IMR-90 (cell line): ENCODE results near the gene GOLT1A. TPM values are rescaled to one million over a fixed set of nuclear protein-coding genes. Genes with fewer than 3 reads are reported as not detected.

Source experiments
- ATAC-seq: fragments of 200-7000 bp; cut with Tn5 transposase; 2 replicates; pipeline ENCODE4 v1.9.1; 2020; ENCODE audit warnings: low read depth, mild to moderate bottlenecking, moderate library complexity
- BruUV-seq: library from RNA; stranded (reverse); fragments of 400-500 nt; replicated peaks from 2 replicates; lab custom pipeline; 2021; lab: Mats Ljungman, UMichigan
- CTCF ChIA-PET: fragments of 300-600 bp; formaldehyde crosslinking; extraction: SDS; loops from one replicate; lab custom pipeline; 2021; ENCODE audit warnings: antibody characterized with exemption; lab: Yijun Ruan, JAX
- POLR2A ChIA-PET: fragments of 300-600 bp; sonication (Branson Sonifier 250); formaldehyde crosslinking; loops from one replicate; lab custom pipeline; 2022; ENCODE audit warnings: antibody characterized with exemption; ENCODE audit not compliant: unreplicated experiment; lab: Charles Lee
- DNase-seq: peaks from one replicate; pipeline ENCODE4 v3.0.0; 2013
- H2AFZ ChIP-seq: replicated peaks from 2 replicates; pipeline ENCODE3; 2013; ENCODE audit warnings: low read length, mild to moderate bottlenecking; ENCODE audit not compliant: poor library complexity
- H2AK5ac ChIP-seq: 2 replicates; pipeline ENCODE4 v1.6.1; 2013; ENCODE audit warnings: low read depth, low read length, inconsistent platforms
- H2AK9ac ChIP-seq: replicated peaks from 2 replicates; pipeline ENCODE3; 2013; ENCODE audit warnings: mild to moderate bottlenecking, low read depth, low read length, moderate library complexity; ENCODE audit not compliant: poor library complexity
- H2BK120ac ChIP-seq: 2 replicates; pipeline ENCODE4 v1.6.1; 2013; ENCODE audit warnings: low read depth, low read length, inconsistent platforms
- H2BK15ac ChIP-seq: 3 replicates; pipeline ENCODE4 v1.6.1; 2013; ENCODE audit warnings: low read depth, low read length, inconsistent platforms
- H2BK20ac ChIP-seq: 2 replicates; pipeline ENCODE4 v1.6.1; 2013; ENCODE audit warnings: low read depth, mild to moderate bottlenecking, inconsistent platforms, low read length, moderate library complexity
- H2BK5ac ChIP-seq: 2 replicates; pipeline ENCODE4 v1.6.1; 2013; ENCODE audit warnings: mild to moderate bottlenecking, low read depth, low read length, inconsistent platforms; ENCODE audit not compliant: poor library complexity, severe bottlenecking
- H3K14ac ChIP-seq: replicated peaks from 2 replicates; pipeline ENCODE4 v1.6.1; 2013; ENCODE audit warnings: low read depth, low read length, inconsistent platforms
- H3K18ac ChIP-seq: 2 replicates; pipeline ENCODE4 v1.6.1; 2013; ENCODE audit warnings: low read depth, low read length, control low read depth
- H3K23ac ChIP-seq: 2 replicates; pipeline ENCODE4 v1.6.1; 2013; ENCODE audit warnings: low read depth, low read length, inconsistent platforms
- H3K27ac ChIP-seq: 2 replicates; pipeline ENCODE4 v1.5.1; 2013; ENCODE audit warnings: mild to moderate bottlenecking, control low read depth, low read length; ENCODE audit not compliant: insufficient read depth
- H3K27me3 ChIP-seq: 2 replicates; pipeline ENCODE4 v1.6.1; 2013; ENCODE audit warnings: low read length; ENCODE audit not compliant: control insufficient read depth, insufficient read depth
- H3K36me3 ChIP-seq: 2 replicates; pipeline ENCODE4 v1.6.1; 2013; ENCODE audit warnings: low read length, mixed read lengths; ENCODE audit not compliant: control insufficient read depth, insufficient read depth
- H3K4ac ChIP-seq: 2 replicates; pipeline ENCODE4 v1.6.1; 2013; ENCODE audit warnings: low read depth, low read length, inconsistent platforms
- H3K4me1 ChIP-seq: 2 replicates; pipeline ENCODE4 v1.6.1; 2013; ENCODE audit warnings: low read length, mixed read lengths; ENCODE audit not compliant: control insufficient read depth, insufficient read depth
- H3K4me2 ChIP-seq: 2 replicates; pipeline ENCODE4 v1.6.1; 2013; ENCODE audit warnings: low read depth, mild to moderate bottlenecking, control low read depth, low read length, moderate library complexity
- H3K4me3 ChIP-seq: 2 replicates; pipeline ENCODE4 v1.5.1; 2013; ENCODE audit warnings: low read depth, mild to moderate bottlenecking, control low read depth, low read length, moderate library complexity; ENCODE audit not compliant: insufficient read depth
- H3K56ac ChIP-seq: 2 replicates; pipeline ENCODE4 v1.6.1; 2013; ENCODE audit warnings: low read length, inconsistent platforms; ENCODE audit not compliant: insufficient read depth; ENCODE audit errors: extremely low read depth
- H3K79me1 ChIP-seq, 2 experiments: 2 replicates each; pipeline ENCODE4 v1.6.1; 2013; ENCODE audit warnings: low read length in 2 of 2, inconsistent platforms in 1 of 2, low read depth in 1 of 2
- H3K9ac ChIP-seq: 2 replicates; pipeline ENCODE4 v1.6.1; 2013; ENCODE audit warnings: low read depth, low read length, control low read depth
- H3K9me1 ChIP-seq: 2 replicates; pipeline ENCODE4 v1.6.1; 2013; ENCODE audit warnings: low read length, inconsistent platforms; ENCODE audit not compliant: insufficient read depth
- H3K9me3 ChIP-seq: 2 replicates; pipeline ENCODE4 v1.6.1; 2013; ENCODE audit warnings: low read length; ENCODE audit not compliant: control insufficient read depth, insufficient read depth
- H4K20me1 ChIP-seq: 2 replicates; pipeline ENCODE4 v1.6.1; 2013; ENCODE audit warnings: low read length, inconsistent platforms; ENCODE audit not compliant: insufficient read depth
- H4K5ac ChIP-seq: 2 replicates; pipeline ENCODE4 v1.6.1; 2013; ENCODE audit warnings: mild to moderate bottlenecking, low read depth, low read length, control low read depth
- H4K8ac ChIP-seq, 2 experiments: 2 replicates each; pipeline ENCODE4 v1.6.1; 2013; ENCODE audit warnings: low read depth in 2 of 2, low read length in 2 of 2, control low read depth in 1 of 2, inconsistent platforms in 1 of 2
- H4K91ac ChIP-seq: 2 replicates; pipeline ENCODE4 v1.6.1; 2013; ENCODE audit warnings: low read depth, low read length, inconsistent platforms; ENCODE audit not compliant: insufficient read depth
- CEBPB ChIP-seq: IDR thresholded peaks from 2 replicates; pipeline ENCODE4 v1.6.1; 2012; ENCODE audit warnings: low read depth, low read length, improper control_type of control experiment
- MAFK ChIP-seq: IDR thresholded peaks from 2 replicates; pipeline ENCODE4 v1.6.1; 2012; ENCODE audit warnings: low read depth, low read length, improper control_type of control experiment
- SMC3 ChIP-seq: fragments of 150-350 bp; IDR thresholded peaks from 2 replicates; pipeline ENCODE4 v1.6.1; 2016; ENCODE audit warnings: low read depth, mild to moderate bottlenecking, antibody characterized with exemption, low read length, moderate library complexity
- WGBS, 2 experiments: methylation state at CpG; one replicate each; pipeline versions ENCODE4 v1.1.5 to v1.1.7; 2013; ENCODE audit warnings: missing lambda C conversion rate in 2 of 2; ENCODE audit not compliant: insufficient read length in 1 of 2; ENCODE audit errors: extremely low coverage in 2 of 2; 5-methylcytosine and 5-hydroxymethylcytosine counted together
- dilution Hi-C: fragments of 300-500 bp; cut with HindIII; formaldehyde crosslinking; loops from one replicate; pipeline ENCODE4 v1.14.3; 2018; ENCODE audit warnings: low sequenced_read_pairs; ENCODE audit not compliant: unreplicated experiment
- in situ Hi-C: fragments of 300-500 bp; cut with MboI; formaldehyde crosslinking; loops from 3 replicates; pipeline ENCODE4 v1.14.3; 2019; ENCODE audit warnings: low sequenced_read_pairs, inconsistent platforms, mixed read lengths
- intact Hi-C: fragments of 100-400 bp; cut with micrococcal nuclease; formaldehyde crosslinking; loops from 2 replicates; pipeline ENCODE4 v1.10.0; 2022
- polyA plus RNA-seq, 3 experiments: library from polyadenylated mRNA; depleted of rRNA; stranded (reverse); fragments of >200 nt; gene quantifications; 2 replicates each; pipeline ENCODE4 v1.2.3, GENCODE V29; 2012; ENCODE audit warnings: low replicate concordance in 1 of 3
- total RNA-seq: library from RNA; depleted of rRNA; stranded (reverse); fragments of >200 nt; gene quantifications from 2 replicates; pipeline ENCODE4 v1.2.3, GENCODE V29; 2012
- TF ChIP-seq, protein P1 (sequence below): fragments of 150-350 bp; IDR thresholded peaks from 2 replicates; pipeline ENCODE4 v1.6.1; 2017; ENCODE audit warnings: mild to moderate bottlenecking, antibody characterized with exemption, low read length, low read depth

Gene GOLT1A
- total and polyA plus RNA-seq, 2 of the 4 experiments (the other 2 are of a cell fraction), result 0.32 TPM; not detected in 1

DNA sequence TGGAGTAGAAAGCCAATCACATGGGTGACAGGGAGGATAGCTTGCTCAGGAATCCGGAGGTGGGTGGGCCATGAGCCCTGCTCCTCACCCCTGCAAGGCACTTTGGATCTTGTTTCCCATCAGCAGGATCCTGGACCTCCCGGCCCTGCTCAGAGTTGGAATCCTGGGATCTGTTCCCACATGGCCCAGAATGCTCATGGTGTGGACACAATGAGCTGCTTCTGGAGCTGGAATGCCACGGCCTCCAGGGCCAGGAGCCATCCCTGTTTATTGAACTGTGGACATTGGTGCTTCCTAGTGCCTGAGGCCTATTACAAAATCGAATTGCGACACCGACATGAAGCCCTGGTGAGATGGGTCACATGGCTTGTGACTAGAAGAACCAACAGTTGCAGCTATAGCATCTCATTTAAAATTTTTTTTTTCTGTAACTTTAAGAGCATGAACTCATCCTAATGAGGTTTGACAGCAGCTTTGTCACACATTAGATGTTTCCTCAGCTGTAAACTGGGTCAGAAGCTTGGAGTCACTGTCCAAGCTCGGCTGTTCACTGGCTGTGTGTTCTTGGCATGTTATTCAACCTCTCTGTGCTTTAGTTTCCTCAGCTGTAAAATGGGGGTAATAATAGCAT, 40.4 kb upstream of the GOLT1A start:
- H3K9ac ChIP-seq, result no peak overlapping the region
- H2AK9ac ChIP-seq, result peak overlapping the region; percentile 23
- intact Hi-C loops, result no loop called here
- H4K8ac ChIP-seq, result peak overlapping the region in 1 of 2 experiments; percentile 29; a peak in 2 of 4 replicates
- peak overlapping the region; percentile 50; the same call in 1 of the 2 replicates for H3K27ac ChIP-seq
- H3K4me2 ChIP-seq, result no peak overlapping the region
- H3K4me1 ChIP-seq, result peaks cover 21% of the 10 kb centered on the region
- H3K18ac ChIP-seq, result peak overlapping the region; percentile 51
- H3K27me3 ChIP-seq, result no peaks in the 10 kb centered on the region
- H2BK5ac ChIP-seq, result peak overlapping the region; percentile 14
- in situ Hi-C loops, result loop anchor here (5.0 kb wide), 1 partner anchor 108 kb away; no protein-coding TSS in a partner anchor
- H3K79me1 ChIP-seq, result no peaks in the 10 kb centered on the region
- peak; percentile 97 for TF ChIP-seq CEBPB
- 0 out of 2 replicates have a peak, but pooled peaks have one; percentile 13 for TF ChIP-seq SMC3
- TF ChIP-seq, protein P1, sequence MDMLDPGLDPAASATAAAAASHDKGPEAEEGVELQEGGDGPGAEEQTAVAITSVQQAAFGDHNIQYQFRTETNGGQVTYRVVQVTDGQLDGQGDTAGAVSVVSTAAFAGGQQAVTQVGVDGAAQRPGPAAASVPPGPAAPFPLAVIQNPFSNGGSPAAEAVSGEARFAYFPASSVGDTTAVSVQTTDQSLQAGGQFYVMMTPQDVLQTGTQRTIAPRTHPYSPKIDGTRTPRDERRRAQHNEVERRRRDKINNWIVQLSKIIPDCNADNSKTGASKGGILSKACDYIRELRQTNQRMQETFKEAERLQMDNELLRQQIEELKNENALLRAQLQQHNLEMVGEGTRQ, result peak; percentile 82
- no peak for TF ChIP-seq MAFK
- no peak overlapping the region for H3K56ac ChIP-seq
- ATAC-seq, result peak; percentile 60
- H2BK15ac ChIP-seq, result no peak overlapping the region
- BruUV-seq, result no TSS peak
- H3K9me3 ChIP-seq, result no peaks in the 10 kb centered on the region
- H3K36me3 ChIP-seq, result peaks cover 6% of the 10 kb centered on the region
- H3K9me1 ChIP-seq, result peaks cover 5% of the 10 kb centered on the region; the same call in 1 of the 2 replicates
- H3K23ac ChIP-seq, result 0 out of 2 replicates have a peak overlapping the region, but pooled peaks have one; percentile 36
- CTCF ChIA-PET, result interaction anchor here (0.6 to 1.7 kb wide), 6 partner anchors 39 to 110 kb away, joined by 3 to 7 read pairs (median 4); partner anchors contain the start of gene PLEKHA6
- peak overlapping the region; percentile 65 for H4K5ac ChIP-seq
- H2AFZ ChIP-seq, result peak overlapping the region; percentile 71
- dilution Hi-C loops, result no loop called here
- POLR2A ChIA-PET, result interaction anchor here (0.6 kb wide), 1 partner anchor 387 kb away, joined by 7 read pairs; no protein-coding TSS in a partner anchor
- H4K20me1 ChIP-seq, result no peaks in the 10 kb centered on the region
- peak overlapping the region; percentile 47; the same call in 1 of the 2 replicates for H2AK5ac ChIP-seq
- H3K4me3 ChIP-seq, result no peak overlapping the region
- peak overlapping the region; percentile 57; the same call in 1 of the 2 replicates for H3K4ac ChIP-seq
- DNase-seq, result peak; percentile 73
- peak overlapping the region; percentile 68; the same call in 1 of the 2 replicates for H4K91ac ChIP-seq
- H3K14ac ChIP-seq, result peak overlapping the region; percentile 74
- WGBS, 2 experiments, result 47% methylated on average over 3 of the region's 7 CpGs; no CpG with 5 or more reads in 1 of the 2 experiments
- peak overlapping the region; percentile 24; the same call in 1 of the 2 replicates for H2BK20ac ChIP-seq
- peak overlapping the region; percentile 53; the same call in 1 of the 2 replicates for H2BK120ac ChIP-seq
